ENCODE results near the gene NT5DC2.

- TF ChIP-seq CTCF (IDR thresholded peaks at IDR 0.05) (no peak), POLR2A (IDR thresholded peaks at IDR 0.05) (no peak)
Observed at GRCh38 chr3:52494445-52494844, 39.2 kb downstream of the NT5DC2 start.

Data from suprapubic skin (tissue), 3 donors.